HepG2 (cell line): Measurements from ENCODE around the gene KRTAP10-2. TPM values are rescaled to one million over a fixed set of nuclear protein-coding genes. Genes with fewer than 3 reads are reported as not detected.
A peak's percentile ranks its signal among the peaks of the same experiment; 100 is the strongest.

Experiments
- AGO1 ChIP-seq: fragments of 200-400 bp; formaldehyde crosslinking; IDR thresholded peaks from 2 replicates; pipeline ENCODE4 v1.6.1; 2017; ENCODE audit warnings: mild to moderate bottlenecking, low read depth, low read length, moderate library complexity; ENCODE audit not compliant: poor library complexity, severe bottlenecking
- AGO2 ChIP-seq: fragments of 200-400 bp; formaldehyde crosslinking; optimal IDR thresholded peaks from 2 replicates; pipeline ENCODE3; 2017; ENCODE audit warnings: mild to moderate bottlenecking, low read depth, low read length, moderate library complexity
- CHD2 ChIP-seq: IDR thresholded peaks from 2 replicates; pipeline ENCODE4 v1.6.1; 2011; ENCODE audit warnings: low read depth, low read length, improper control_type of control experiment
- GMEB1 ChIP-seq: sonication (generic); formaldehyde crosslinking; IDR thresholded peaks from 2 replicates; pipeline ENCODE4 v1.5.1; 2020; ENCODE audit warnings: missing genetic modification reagents, mild to moderate bottlenecking, borderline replicate concordance
- HNF1A ChIP-seq, 2 experiments: sonication (generic) in 1 of 2; formaldehyde crosslinking in 1 of 2; IDR thresholded peaks; 2 replicates each; pipeline versions ENCODE4 v1.4.0 to v1.6.1; 2016 to 2020; ENCODE audit warnings: borderline replicate concordance in 1 of 2, low read depth in 1 of 2, mild to moderate bottlenecking in 1 of 2, missing genetic modification reagents in 1 of 2
- MTA1 ChIP-seq: sonication (generic); formaldehyde crosslinking; IDR thresholded peaks from 2 replicates; pipeline ENCODE4 v1.4.0; 2020; ENCODE audit warnings: missing genetic modification reagents, mild to moderate bottlenecking, borderline replicate concordance
- MYC ChIP-seq: sonication (generic); formaldehyde crosslinking; IDR thresholded peaks from 2 replicates; pipeline ENCODE4 v1.9.0; 2021; ENCODE audit warnings: missing genetic modification reagents, borderline replicate concordance
- NONO ChIP-seq, 2 experiments: fragments of 450-650 bp in 1 of 2; sonication (generic) in 1 of 2; formaldehyde crosslinking in 1 of 2; IDR thresholded peaks in 1 of 2; conservative IDR thresholded peaks in 1 of 2; 2 replicates each; pipeline versions ENCODE4 v1.6.1 to v1.8.0; 2017 to 2022; ENCODE audit warnings: mild to moderate bottlenecking in 1 of 2, missing genetic modification reagents in 1 of 2, moderate library complexity in 1 of 2
- PBX2 ChIP-seq: IDR thresholded peaks from 2 replicates; pipeline ENCODE4 v1.6.1; 2016; ENCODE audit warnings: control low read depth
- PCBP1 ChIP-seq: fragments of 200-400 bp; formaldehyde crosslinking; IDR thresholded peaks from 2 replicates; pipeline ENCODE4 v1.6.1; 2017; ENCODE audit warnings: mild to moderate bottlenecking, low read depth, low read length, borderline replicate concordance
- USF2 ChIP-seq, 2 experiments: sonication (generic) in 1 of 2; formaldehyde crosslinking in 1 of 2; IDR thresholded peaks; 2 replicates each; pipeline versions ENCODE4 v1.5.1 to v1.6.1; 2011 to 2020; ENCODE audit warnings: borderline replicate concordance in 1 of 2, low read depth in 1 of 2, low read length in 1 of 2, mild to moderate bottlenecking in 1 of 2, missing genetic modification reagents in 1 of 2, moderate library complexity in 1 of 2
- ZFP36L1 ChIP-seq: sonication (generic); formaldehyde crosslinking; IDR thresholded peaks from 2 replicates; pipeline ENCODE4 v1.8.0; 2022; ENCODE audit warnings: mild to moderate bottlenecking, missing genetic modification reagents, moderate library complexity
- polyA plus RNA-seq, 8 experiments: library from polyadenylated mRNA; depleted of rRNA in 3 of 8; stranded (reverse) in 7 of 8; unstranded in 1 of 8; fragments of >200 nt; fragmentation: Illumina TruSeq in 4 of 8; extraction: Trizol in 4 of 8; gene quantifications; 2 replicates each; pipeline versions ENCODE4 v1.2.1 to v1.2.3, GENCODE V29; 2011 to 2016; ENCODE audit warnings: low read depth in 4 of 8, missing spikeins in 1 of 8, mixed read lengths in 1 of 8; ENCODE audit not compliant: insufficient read depth in 1 of 8
- total RNA-seq, 5 experiments: library from RNA; depleted of rRNA; stranded (reverse); fragments of >200 nt; fragmentation: Illumina TruSeq; extraction: Trizol; gene quantifications; 2 replicates each; pipeline ENCODE4 v1.2.3, GENCODE V29; 2016; ENCODE audit warnings: low read depth in 1 of 5

KRTAP10-2 gene
- total and polyA plus RNA-seq, 2 of the 13 experiments (the other 11 are each of a cell fraction or from before 2014, with no cell fraction given): not detected

- TF ChIP-seq USF2 (IDR thresholded peaks at IDR 0.05; ENCODE audit: low read depth, low read length): no peak
- 0 out of 2 replicates have a peak, but pooled peaks have one; percentile 33 for TF ChIP-seq USF2 (CRISPR knock-in tag; IDR thresholded peaks at IDR 0.05; ENCODE audit: borderline replicate concordance)
- TF ChIP-seq ZFP36L1 (CRISPR knock-in tag): no peak
- TF ChIP-seq NONO (IDR thresholded peaks at IDR 0.05): no peak
- TF ChIP-seq NONO (CRISPR knock-in tag; conservative IDR thresholded peaks at IDR 0.05): peak; percentile 66; the same call in 1 of the 2 replicates
- no peak for TF ChIP-seq MYC
- no peak for TF ChIP-seq PCBP1
- peak; percentile 89 for TF ChIP-seq AGO1
- TF ChIP-seq CHD2: no peak
- peak; percentile 22; the same call in 1 of the 2 replicates for TF ChIP-seq MTA1 (CRISPR knock-in tag)
- TF ChIP-seq GMEB1: no peak
- TF ChIP-seq HNF1A (IDR thresholded peaks at IDR 0.05; ENCODE audit: low read depth): no peak
- TF ChIP-seq HNF1A (CRISPR knock-in tag; IDR thresholded peaks at IDR 0.05; ENCODE audit: borderline replicate concordance): 0 out of 2 replicates have a peak, but pooled peaks have one; percentile 7
- no peak for TF ChIP-seq PBX2
- TF ChIP-seq AGO2: peak; percentile 89
Observed at GRCh38 chr21:44515359-44516165, 35.7 kb downstream of the KRTAP10-2 start (continued).
